ENCODE results near the gene MUC2. TPM values are rescaled to one million over a fixed set of nuclear protein-coding genes. Genes with fewer than 3 reads are reported as not detected.

The MUC2 gene
- polyA plus RNA-seq, 1 donor from 2014 or later = not detected

- Mint-ChIP-seq H3K27me3 (peaks cover 14% of the 10 kb centered on the region), H3K4me1 (peaks cover 0 to 2% (median 0%) of the 10 kb centered on the region in 3 donors), H3K9me3 (peaks cover 0 to 5% (median 0%) of the 10 kb centered on the region in 3 donors), H3K36me3 (no peaks in the 10 kb centered on the region), H3K4me3 (no peak overlapping the region), H3K27ac (no peak overlapping the region)
Measured at GRCh38 chr11:1041936-1042608, 32.6 kb upstream of the MUC2 start.

- Mint-ChIP-seq H3K27me3 (peaks cover 16% of the 10 kb centered on the region), H3K27ac (no peak overlapping the region), H3K9me3 (peaks cover 0 to 5% (median 0%) of the 10 kb centered on the region in 3 donors), H3K4me3 (no peak overlapping the region), H3K36me3 (no peaks in the 10 kb centered on the region), H3K4me1 (peaks cover 0 to 2% (median 0%) of the 10 kb centered on the region in 3 donors)
Measured at GRCh38 chr11:1042626-1043562, 31.8 kb upstream of the MUC2 start.

- no peak overlapping the region for H3K27ac Mint-ChIP-seq
Measured at GRCh38 chr11:1043563-1044096, 31.0 kb upstream of the MUC2 start.

GRCh38 chr11:1044160-1044559 lies 30.5 kb upstream of the MUC2 start:
- Mint-ChIP-seq H3K4me3 (no peak overlapping the region), H3K27me3 (peaks cover 16% of the 10 kb centered on the region), H3K27ac (no peak overlapping the region), H3K36me3 (no peaks in the 10 kb centered on the region), H3K4me1 (peaks cover 0 to 2% (median 0%) of the 10 kb centered on the region in 3 donors), H3K9me3 (peaks cover 0 to 5% (median 0%) of the 10 kb centered on the region in 3 donors)

More at GRCh38 chr11:1043563-1044096, 31.0 kb upstream of the MUC2 start:
- Mint-ChIP-seq H3K9me3 (peaks cover 0 to 5% (median 0%) of the 10 kb centered on the region in 3 donors), H3K36me3 (no peaks in the 10 kb centered on the region), H3K4me1 (peaks cover 0 to 2% (median 0%) of the 10 kb centered on the region in 3 donors), H3K27me3 (peaks cover 16% of the 10 kb centered on the region), H3K4me3 (no peak overlapping the region)

- Mint-ChIP-seq H3K4me1 (peaks cover 0 to 2% (median 2%) of the 10 kb centered on the region in 3 donors), H3K9me3 (peaks cover 0 to 5% (median 0%) of the 10 kb centered on the region in 3 donors), H3K4me3 (no peak overlapping the region), H3K27me3 (peaks cover 15% of the 10 kb centered on the region), H3K36me3 (no peaks in the 10 kb centered on the region), H3K27ac (no peak overlapping the region)
Measured at GRCh38 chr11:1047595-1048156, 27.0 kb upstream of the MUC2 start.

GRCh38 chr11:1048375-1049070 lies 26.2 kb upstream of the MUC2 start:
- Mint-ChIP-seq H3K36me3 (no peaks in the 10 kb centered on the region), H3K27ac (no peak overlapping the region), H3K9me3 (peaks cover 0 to 5% (median 0%) of the 10 kb centered on the region in 3 donors), H3K4me3 (no peak overlapping the region), H3K27me3 (peaks cover 15% of the 10 kb centered on the region), H3K4me1 (peaks cover 0 to 2% (median 2%) of the 10 kb centered on the region in 3 donors)

GRCh38 chr11:1049071-1049405 lies 25.6 kb upstream of the MUC2 start:
- Mint-ChIP-seq H3K36me3 (no peaks in the 10 kb centered on the region), H3K27me3 (peaks cover 10% of the 10 kb centered on the region), H3K27ac (no peak overlapping the region), H3K4me1 (peaks cover 0 to 2% (median under 1%) of the 10 kb centered on the region in 3 donors), H3K9me3 (peaks cover 0 to 5% (median 0%) of the 10 kb centered on the region in 3 donors), H3K4me3 (no peak overlapping the region)

- peaks cover 10% of the 10 kb centered on the region for H3K27me3 Mint-ChIP-seq
- peaks cover 0 to 2% (median 0%) of the 10 kb centered on the region in 3 donors for H3K4me1 Mint-ChIP-seq
- H3K36me3 Mint-ChIP-seq = no peaks in the 10 kb centered on the region
- H3K27ac Mint-ChIP-seq = no peak overlapping the region
- H3K4me3 Mint-ChIP-seq = no peak overlapping the region
- peaks cover 0 to 5% (median 0%) of the 10 kb centered on the region in 3 donors for H3K9me3 Mint-ChIP-seq
Measured at GRCh38 chr11:1049431-1049891, 25.2 kb upstream of the MUC2 start.

- H3K36me3 Mint-ChIP-seq = no peaks in the 10 kb centered on the region
- H3K4me3 Mint-ChIP-seq = no peak overlapping the region
- H3K9me3 Mint-ChIP-seq = peaks cover 0 to 2% (median 0%) of the 10 kb centered on the region in 3 donors
- peak overlapping the region in 1 of 3 donors; percentile 53 for H3K27ac Mint-ChIP-seq
- peaks cover 0 to 2% (median 0%) of the 10 kb centered on the region in 3 donors for H3K4me1 Mint-ChIP-seq
- H3K27me3 Mint-ChIP-seq = peaks cover 8% of the 10 kb centered on the region
Measured at GRCh38 chr11:1049911-1050580, 24.6 kb upstream of the MUC2 start.

- Mint-ChIP-seq H3K36me3 (no peaks in the 10 kb centered on the region), H3K9me3 (no peaks in the 10 kb centered on the region), H3K4me1 (peaks cover 0 to 2% (median 0%) of the 10 kb centered on the region in 3 donors), H3K27me3 (peaks cover 11% of the 10 kb centered on the region), H3K27ac (no peak overlapping the region), H3K4me3 (no peak overlapping the region)
Measured at GRCh38 chr11:1050581-1051355, 23.9 kb upstream of the MUC2 start.

- H3K27me3 Mint-ChIP-seq = peaks cover 10% of the 10 kb centered on the region
- H3K27ac Mint-ChIP-seq = no peak overlapping the region
- no peaks in the 10 kb centered on the region for H3K36me3 Mint-ChIP-seq
- no peaks in the 10 kb centered on the region for H3K9me3 Mint-ChIP-seq
- H3K4me3 Mint-ChIP-seq = no peak overlapping the region
- H3K4me1 Mint-ChIP-seq = peaks cover 0 to 2% (median 0%) of the 10 kb centered on the region in 3 donors
Measured at GRCh38 chr11:1051356-1052132, 23.1 kb upstream of the MUC2 start.

GRCh38 chr11:1052133-1053011 lies 22.3 kb upstream of the MUC2 start:
- H3K27ac Mint-ChIP-seq = no peak overlapping the region
- peaks cover 0 to 2% (median 2%) of the 10 kb centered on the region in 3 donors for H3K4me1 Mint-ChIP-seq
- no peaks in the 10 kb centered on the region for H3K9me3 Mint-ChIP-seq
- no peaks in the 10 kb centered on the region for H3K36me3 Mint-ChIP-seq
- H3K27me3 Mint-ChIP-seq = peaks cover 6% of the 10 kb centered on the region
- H3K4me3 Mint-ChIP-seq = no peak overlapping the region

Measured in IgD-negative memory B cell (primary cell).